ENCODE results near the gene SORBS2.
"Not testable (repeated sequence)": the region's sequence is repeated elsewhere in the genome, so short reads cannot be mapped to it uniquely, and the experiment has no call there.

- TF ChIP-seq CTCF (IDR thresholded peaks at IDR 0.05); ZFX (IDR thresholded peaks at IDR 0.05; ENCODE audit: borderline replicate concordance): not testable (repeated sequence)
These were observed 252.6 kb downstream of the SORBS2 start for GRCh38 chr4:185559251-185559914.
